ENCODE data around the gene MAGI2. TPM values are rescaled to one million over a fixed set of nuclear protein-coding genes. Genes with fewer than 3 reads are reported as not detected.

MAGI2 gene
- total and polyA plus RNA-seq, 4 donors, result 0.37 to 4.1 (median 1.4) TPM

- no peak for TF ChIP-seq SP1 (IDR thresholded peaks at IDR 0.05)
- TF ChIP-seq HNF4G (IDR thresholded peaks at IDR 0.05), result no peak
- no peak for TF ChIP-seq HNF4A (conservative IDR thresholded peaks at IDR 0.05)
- no peak for TF ChIP-seq ATF3 (IDR thresholded peaks at IDR 0.05)
- TF ChIP-seq RXRA (IDR thresholded peaks at IDR 0.05), result no peak
These were observed 460.1 kb downstream of the MAGI2 start (continued) for GRCh38 chr7:78993341-78993740.

DNA sequence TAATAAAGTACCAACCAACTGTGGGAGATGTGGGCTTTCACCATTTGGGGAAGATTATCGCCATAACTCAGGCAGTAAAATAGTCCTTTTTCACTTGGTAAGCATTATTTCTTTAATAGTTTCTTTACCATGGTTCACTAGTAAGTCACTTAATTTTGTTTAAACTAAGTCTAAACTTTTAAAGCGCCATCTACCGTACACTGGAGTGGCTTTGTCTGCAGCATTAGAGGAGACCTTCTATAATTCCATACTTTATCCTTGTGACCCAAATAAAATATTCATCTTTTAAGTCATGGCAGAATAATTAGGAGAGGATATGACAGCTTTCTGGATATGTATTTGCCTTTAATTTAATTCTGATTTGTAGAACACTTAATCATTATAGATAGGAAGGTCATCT lies 468.0 kb downstream of the MAGI2 start:
- Histone ChIP-seq H3K36me3 (ENCODE audit: control insufficient read depth in 4 of 4, insufficient read depth in 3 of 4, low read depth in 1 of 4, low read length in 3 of 4) (no peaks in the 10 kb centered on the region), H3K4me3 (ENCODE audit: low read depth in 1 of 3, low read length in 3 of 3) (no peak overlapping the region), H3K9ac (ENCODE audit: low read depth in 1 of 2, low read length in 2 of 2) (no peak overlapping the region), H3K27me3 (ENCODE audit: control insufficient read depth in 4 of 4, insufficient read depth in 4 of 4, low read length in 3 of 4) (no peaks in the 10 kb centered on the region), H3K27ac (ENCODE audit: low read depth in 1 of 2, low read length in 2 of 2) (no peak overlapping the region), H3K9me3 (ENCODE audit: control insufficient read depth in 4 of 4, low read length in 3 of 4) (no peaks in the 10 kb centered on the region), H3K4me1 (ENCODE audit: control insufficient read depth in 4 of 4, insufficient read depth in 4 of 4, low read length in 3 of 4) (no peaks in the 10 kb centered on the region)
- no peak for DNase-seq (ENCODE audit: low spot score)
- TF ChIP-seq FOXA2 (IDR thresholded peaks at IDR 0.05) (no peak), FOXA1 (IDR thresholded peaks at IDR 0.05) (no peak), RXRA (IDR thresholded peaks at IDR 0.05) (no peak), RAD21 (IDR thresholded peaks at IDR 0.05) (no peak), GABPA (IDR thresholded peaks at IDR 0.05 in 1 of 2, conservative IDR thresholded peaks at IDR 0.05 in 1 of 2) (no peak), ATF3 (IDR thresholded peaks at IDR 0.05) (no peak), EGR1 (IDR thresholded peaks at IDR 0.05; ENCODE audit: low read depth in 2 of 2) (no peak), YY1 (IDR thresholded peaks at IDR 0.05) (no peak), HNF4A (conservative IDR thresholded peaks at IDR 0.05) (no peak), HNF4G (IDR thresholded peaks at IDR 0.05) (no peak), CTCF (IDR thresholded peaks at IDR 0.05; ENCODE audit: low read depth, low read length, missing input control) (no peak), NR2F2 (IDR thresholded peaks at IDR 0.05) (no peak), TAF1 (conservative IDR thresholded peaks at IDR 0.05) (no peak), JUND (IDR thresholded peaks at IDR 0.05) (no peak), SP1 (IDR thresholded peaks at IDR 0.05) (no peak)
- TF ChIP-seq, protein P1, sequence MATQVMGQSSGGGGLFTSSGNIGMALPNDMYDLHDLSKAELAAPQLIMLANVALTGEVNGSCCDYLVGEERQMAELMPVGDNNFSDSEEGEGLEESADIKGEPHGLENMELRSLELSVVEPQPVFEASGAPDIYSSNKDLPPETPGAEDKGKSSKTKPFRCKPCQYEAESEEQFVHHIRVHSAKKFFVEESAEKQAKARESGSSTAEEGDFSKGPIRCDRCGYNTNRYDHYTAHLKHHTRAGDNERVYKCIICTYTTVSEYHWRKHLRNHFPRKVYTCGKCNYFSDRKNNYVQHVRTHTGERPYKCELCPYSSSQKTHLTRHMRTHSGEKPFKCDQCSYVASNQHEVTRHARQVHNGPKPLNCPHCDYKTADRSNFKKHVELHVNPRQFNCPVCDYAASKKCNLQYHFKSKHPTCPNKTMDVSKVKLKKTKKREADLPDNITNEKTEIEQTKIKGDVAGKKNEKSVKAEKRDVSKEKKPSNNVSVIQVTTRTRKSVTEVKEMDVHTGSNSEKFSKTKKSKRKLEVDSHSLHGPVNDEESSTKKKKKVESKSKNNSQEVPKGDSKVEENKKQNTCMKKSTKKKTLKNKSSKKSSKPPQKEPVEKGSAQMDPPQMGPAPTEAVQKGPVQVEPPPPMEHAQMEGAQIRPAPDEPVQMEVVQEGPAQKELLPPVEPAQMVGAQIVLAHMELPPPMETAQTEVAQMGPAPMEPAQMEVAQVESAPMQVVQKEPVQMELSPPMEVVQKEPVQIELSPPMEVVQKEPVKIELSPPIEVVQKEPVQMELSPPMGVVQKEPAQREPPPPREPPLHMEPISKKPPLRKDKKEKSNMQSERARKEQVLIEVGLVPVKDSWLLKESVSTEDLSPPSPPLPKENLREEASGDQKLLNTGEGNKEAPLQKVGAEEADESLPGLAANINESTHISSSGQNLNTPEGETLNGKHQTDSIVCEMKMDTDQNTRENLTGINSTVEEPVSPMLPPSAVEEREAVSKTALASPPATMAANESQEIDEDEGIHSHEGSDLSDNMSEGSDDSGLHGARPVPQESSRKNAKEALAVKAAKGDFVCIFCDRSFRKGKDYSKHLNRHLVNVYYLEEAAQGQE (IDR thresholded peaks at IDR 0.05), result no peak
- TF ChIP-seq, protein P2, sequence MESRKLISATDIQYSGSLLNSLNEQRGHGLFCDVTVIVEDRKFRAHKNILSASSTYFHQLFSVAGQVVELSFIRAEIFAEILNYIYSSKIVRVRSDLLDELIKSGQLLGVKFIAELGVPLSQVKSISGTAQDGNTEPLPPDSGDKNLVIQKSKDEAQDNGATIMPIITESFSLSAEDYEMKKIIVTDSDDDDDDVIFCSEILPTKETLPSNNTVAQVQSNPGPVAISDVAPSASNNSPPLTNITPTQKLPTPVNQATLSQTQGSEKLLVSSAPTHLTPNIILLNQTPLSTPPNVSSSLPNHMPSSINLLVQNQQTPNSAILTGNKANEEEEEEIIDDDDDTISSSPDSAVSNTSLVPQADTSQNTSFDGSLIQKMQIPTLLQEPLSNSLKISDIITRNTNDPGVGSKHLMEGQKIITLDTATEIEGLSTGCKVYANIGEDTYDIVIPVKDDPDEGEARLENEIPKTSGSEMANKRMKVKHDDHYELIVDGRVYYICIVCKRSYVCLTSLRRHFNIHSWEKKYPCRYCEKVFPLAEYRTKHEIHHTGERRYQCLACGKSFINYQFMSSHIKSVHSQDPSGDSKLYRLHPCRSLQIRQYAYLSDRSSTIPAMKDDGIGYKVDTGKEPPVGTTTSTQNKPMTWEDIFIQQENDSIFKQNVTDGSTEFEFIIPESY (IDR thresholded peaks at IDR 0.05), result no peak
- TF ChIP-seq, protein P3, sequence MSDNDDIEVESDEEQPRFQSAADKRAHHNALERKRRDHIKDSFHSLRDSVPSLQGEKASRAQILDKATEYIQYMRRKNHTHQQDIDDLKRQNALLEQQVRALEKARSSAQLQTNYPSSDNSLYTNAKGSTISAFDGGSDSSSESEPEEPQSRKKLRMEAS (IDR thresholded peaks at IDR 0.05), result no peak
- WGBS, result 89% methylated on average over 3 of the region's 3 CpGs

Data from liver (tissue), 9 donors.